Subcutaneous adipose tissue (tissue), 4 donors: Measurements from ENCODE around the gene CHST3. TPM values are rescaled to one million over a fixed set of nuclear protein-coding genes. Genes with fewer than 3 reads are reported as not detected.

Source experiments
- total RNA-seq, 4 donors: library from RNA; depleted of rRNA; stranded (reverse); fragments of >200 nt; gene quantifications; one replicate each; pipeline ENCODE4 v1.1.0, GENCODE V29; 2016
- TF ChIP-seq, protein P1 (sequence below): fragments of 450-650 bp; IDR thresholded peaks from one replicate; pipeline ENCODE4 v1.5.1; 2016; ENCODE audit warnings: low read depth, mild to moderate bottlenecking, control low read depth, antibody characterized with exemption, moderate library complexity

CHST3 gene
- total RNA-seq, 4 donors from 2014 or later: 11.2 to 26.3 (median 17.9) TPM

GRCh38 chr10:71965623-71966022 is 1.4 kb downstream of the CHST3 start:
- TF ChIP-seq, protein P1, sequence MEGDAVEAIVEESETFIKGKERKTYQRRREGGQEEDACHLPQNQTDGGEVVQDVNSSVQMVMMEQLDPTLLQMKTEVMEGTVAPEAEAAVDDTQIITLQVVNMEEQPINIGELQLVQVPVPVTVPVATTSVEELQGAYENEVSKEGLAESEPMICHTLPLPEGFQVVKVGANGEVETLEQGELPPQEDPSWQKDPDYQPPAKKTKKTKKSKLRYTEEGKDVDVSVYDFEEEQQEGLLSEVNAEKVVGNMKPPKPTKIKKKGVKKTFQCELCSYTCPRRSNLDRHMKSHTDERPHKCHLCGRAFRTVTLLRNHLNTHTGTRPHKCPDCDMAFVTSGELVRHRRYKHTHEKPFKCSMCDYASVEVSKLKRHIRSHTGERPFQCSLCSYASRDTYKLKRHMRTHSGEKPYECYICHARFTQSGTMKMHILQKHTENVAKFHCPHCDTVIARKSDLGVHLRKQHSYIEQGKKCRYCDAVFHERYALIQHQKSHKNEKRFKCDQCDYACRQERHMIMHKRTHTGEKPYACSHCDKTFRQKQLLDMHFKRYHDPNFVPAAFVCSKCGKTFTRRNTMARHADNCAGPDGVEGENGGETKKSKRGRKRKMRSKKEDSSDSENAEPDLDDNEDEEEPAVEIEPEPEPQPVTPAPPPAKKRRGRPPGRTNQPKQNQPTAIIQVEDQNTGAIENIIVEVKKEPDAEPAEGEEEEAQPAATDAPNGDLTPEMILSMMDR: no peak

DNA sequence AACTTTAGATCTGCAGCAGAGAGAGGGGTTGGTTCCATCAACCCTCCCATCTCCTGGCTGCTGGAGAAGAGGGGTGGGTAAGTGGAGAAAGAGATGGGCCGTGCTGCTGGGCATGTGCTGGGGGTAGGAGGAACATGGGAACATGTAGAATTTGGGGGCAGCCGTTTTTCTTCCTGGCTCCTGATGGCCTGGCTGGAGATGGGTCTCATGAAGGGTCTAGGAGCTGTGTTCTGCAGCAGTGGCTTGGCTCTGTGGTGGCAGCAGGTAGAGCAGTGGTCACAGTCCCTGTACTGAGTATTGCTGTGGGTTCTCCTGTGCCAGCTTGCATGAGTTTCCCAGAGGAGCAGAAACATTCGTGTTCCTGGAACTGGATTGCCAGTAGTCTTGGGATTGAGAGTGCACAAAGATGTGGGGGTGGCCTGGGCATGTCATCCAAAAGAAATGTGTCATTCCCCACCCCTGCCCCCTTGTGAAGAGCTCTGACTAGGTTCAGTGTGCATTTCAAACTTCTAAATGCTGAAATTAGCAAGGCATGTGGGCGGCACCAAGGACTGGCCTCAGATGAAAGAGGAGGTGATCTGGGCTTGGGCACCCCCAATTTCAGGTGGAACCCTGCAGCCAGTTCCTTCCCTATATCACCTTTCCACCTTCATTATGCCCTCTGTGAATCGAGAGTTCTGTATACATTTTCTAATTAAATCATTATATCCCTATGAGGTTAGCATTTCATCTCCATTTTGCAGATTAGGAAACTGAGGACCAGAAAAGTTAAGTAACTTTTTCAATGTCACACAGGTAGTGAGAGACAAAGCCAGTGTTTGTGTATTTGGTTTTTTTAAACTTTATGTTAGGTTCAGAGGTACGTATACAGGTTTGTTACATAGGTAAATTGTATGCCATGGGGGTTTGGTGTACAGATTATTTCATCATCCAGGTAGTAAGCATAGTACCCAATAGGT is 2.1 kb downstream of the CHST3 start:
- TF ChIP-seq, protein P1: no peak

GRCh38 chr10:71968553-71969474 is 4.6 kb downstream of the CHST3 start:
- TF ChIP-seq, protein P1: no peak

GRCh38 chr10:71969929-71970328 is 5.7 kb downstream of the CHST3 start:
- TF ChIP-seq, protein P1: no peak

DNA sequence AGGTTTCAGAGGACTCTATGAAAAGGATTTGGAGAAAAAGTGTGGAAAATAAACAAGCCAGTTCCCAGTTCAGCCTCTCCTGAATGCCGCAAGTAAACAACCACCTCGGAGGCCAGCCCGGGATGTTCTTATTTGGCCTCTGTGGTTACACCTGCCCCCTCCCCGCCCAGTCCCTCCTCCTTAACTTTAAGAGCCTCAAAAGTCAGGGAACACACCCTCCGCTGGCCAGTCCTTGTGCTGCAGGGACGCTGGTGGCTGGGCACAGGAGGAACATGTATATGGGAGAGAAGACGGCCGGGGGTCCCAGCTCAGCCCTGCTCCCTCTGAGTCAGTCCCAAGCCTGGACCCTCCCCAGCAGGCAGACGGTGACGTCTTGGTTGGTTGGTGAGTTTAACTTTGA is 6.1 kb downstream of the CHST3 start:
- TF ChIP-seq, protein P1: no peak

DNA sequence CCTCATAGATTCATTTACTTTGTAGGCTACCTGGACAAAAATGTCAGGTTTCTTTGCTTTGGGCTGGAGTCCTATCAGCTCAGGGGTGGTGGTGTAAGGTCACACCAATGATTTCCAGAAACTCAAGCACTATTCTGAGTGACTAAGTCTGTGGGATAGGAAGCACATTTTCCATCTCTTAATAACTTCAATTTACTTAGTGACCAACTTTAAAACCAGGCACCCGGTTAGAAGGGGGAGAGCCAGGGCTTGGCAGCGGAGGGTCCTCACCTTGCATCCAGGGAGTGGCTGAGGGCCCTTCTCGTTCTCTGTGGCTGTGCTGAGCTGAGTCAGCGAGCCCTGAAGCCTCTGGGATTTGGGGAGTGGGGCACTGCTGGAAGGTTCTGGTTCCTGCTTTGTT is 6.7 kb downstream of the CHST3 start:
- TF ChIP-seq, protein P1: no peak

GRCh38 chr10:71971311-71971731 is 7.1 kb downstream of the CHST3 start:
- TF ChIP-seq, protein P1: no peak
